ENCODE data around the gene MGAT4A.

The MGAT4A gene

GRCh38 chr2:98731894-98732349 lies 990 bp upstream of the MGAT4A start:
- TF ChIP-seq TAF1 (IDR thresholded peaks at IDR 0.05; ENCODE audit: low read depth) = no peak
- TF ChIP-seq FOXM1 (IDR thresholded peaks at IDR 0.05; ENCODE audit: borderline replicate concordance, low read depth) = no peak
- TF ChIP-seq YY1 (IDR thresholded peaks at IDR 0.05; ENCODE audit: low read depth) = no peak

- TF ChIP-seq TAF1 (IDR thresholded peaks at IDR 0.05; ENCODE audit: low read depth) (0 out of 2 replicates have a peak, but pooled peaks have one; percentile 12), EP300 (IDR thresholded peaks at IDR 0.05; ENCODE audit: borderline replicate concordance) (no peak)
These were observed 258 bp downstream of the MGAT4A start for GRCh38 chr2:98730707-98731040.

- TF ChIP-seq RAD21 (IDR thresholded peaks at IDR 0.05; ENCODE audit: low read depth) (no peak), TEAD4 (IDR thresholded peaks at IDR 0.05) (0 out of 2 replicates have a peak, but pooled peaks have one; percentile 5), TAF1 (IDR thresholded peaks at IDR 0.05; ENCODE audit: low read depth) (no peak), YY1 (IDR thresholded peaks at IDR 0.05; ENCODE audit: low read depth) (no peak), TCF12 (IDR thresholded peaks at IDR 0.05; ENCODE audit: low read depth) (no peak), CREB1 (IDR thresholded peaks at IDR 0.05; ENCODE audit: low read depth) (no peak), REST (IDR thresholded peaks at IDR 0.05; ENCODE audit: low read depth) (no peak), ZBTB7A (IDR thresholded peaks at IDR 0.05; ENCODE audit: low read depth) (peak; percentile 78), FOXM1 (IDR thresholded peaks at IDR 0.05; ENCODE audit: borderline replicate concordance, low read depth) (no peak), CEBPB (IDR thresholded peaks at IDR 0.05) (no peak), NFIC (IDR thresholded peaks at IDR 0.05) (no peak), USF1 (IDR thresholded peaks at IDR 0.05) (no peak)
These were observed 752 bp downstream of the MGAT4A start for GRCh38 chr2:98730053-98730706.

- no peak for TF ChIP-seq YY1 (IDR thresholded peaks at IDR 0.05; ENCODE audit: low read depth)
- TF ChIP-seq RAD21 (IDR thresholded peaks at IDR 0.05; ENCODE audit: low read depth) = no peak
- no peak for TF ChIP-seq MAX (IDR thresholded peaks at IDR 0.05)
- no peak for TF ChIP-seq ZBTB7A (IDR thresholded peaks at IDR 0.05; ENCODE audit: low read depth)
- no peak for TF ChIP-seq EP300 (IDR thresholded peaks at IDR 0.05; ENCODE audit: borderline replicate concordance)
- no peak for TF ChIP-seq TAF1 (IDR thresholded peaks at IDR 0.05; ENCODE audit: low read depth)
- no peak for TF ChIP-seq USF1 (IDR thresholded peaks at IDR 0.05)
- TF ChIP-seq TCF12 (IDR thresholded peaks at IDR 0.05; ENCODE audit: low read depth) = no peak
- TF ChIP-seq REST (IDR thresholded peaks at IDR 0.05; ENCODE audit: low read depth) = no peak
- TF ChIP-seq EGR1 (IDR thresholded peaks at IDR 0.05) = no peak
- TF ChIP-seq FOXM1 (IDR thresholded peaks at IDR 0.05; ENCODE audit: borderline replicate concordance, low read depth) = no peak
- TF ChIP-seq CEBPB (IDR thresholded peaks at IDR 0.05) = no peak
- TF ChIP-seq NFIC (IDR thresholded peaks at IDR 0.05) = no peak
- no peak for TF ChIP-seq TEAD4 (IDR thresholded peaks at IDR 0.05)
- no peak for TF ChIP-seq CREB1 (IDR thresholded peaks at IDR 0.05; ENCODE audit: low read depth)
These were observed 1.3 kb downstream of the MGAT4A start for GRCh38 chr2:98729652-98730051.

GRCh38 chr2:98727369-98728087 lies 3.4 kb downstream of the MGAT4A start:
- no peak for TF ChIP-seq CREB1 (IDR thresholded peaks at IDR 0.05; ENCODE audit: low read depth)
- TF ChIP-seq TEAD4 (IDR thresholded peaks at IDR 0.05) = no peak
- TF ChIP-seq NFIC (IDR thresholded peaks at IDR 0.05) = peak; percentile 40; the same call in 1 of the 2 replicates
- no peak for TF ChIP-seq EGR1 (IDR thresholded peaks at IDR 0.05)
- TF ChIP-seq ZBTB7A (IDR thresholded peaks at IDR 0.05; ENCODE audit: low read depth) = no peak
- TF ChIP-seq EP300 (IDR thresholded peaks at IDR 0.05; ENCODE audit: borderline replicate concordance) = no peak
- no peak for TF ChIP-seq REST (IDR thresholded peaks at IDR 0.05; ENCODE audit: low read depth)
